Measurements from ENCODE around the gene ELMO1.
A peak's percentile ranks its signal among the peaks of the same experiment; 100 is the strongest.

Gene ELMO1

GRCh38 chr7:37105762-37106161, 342.9 kb downstream of the ELMO1 start:
- H4K8ac ChIP-seq (ENCODE audit: low read depth, low read length), result no peak overlapping the region
- no peak overlapping the region for H3K56ac ChIP-seq (ENCODE audit: low read length)
- WGBS (ENCODE audit: extremely low coverage, insufficient coverage, low lambda C conversion rate), result no CpG with 5 or more reads among the region's 4 CpGs
- no peak overlapping the region for H2BK5ac ChIP-seq (ENCODE audit: low read length)
- no peaks in the 10 kb centered on the region for H3K79me1 ChIP-seq (ENCODE audit: low read length)
- H3K27me3 ChIP-seq (ENCODE audit: insufficient read depth, low read length, poor library complexity), result no peaks in the 10 kb centered on the region
- peaks cover 7% of the 10 kb centered on the region for H3K4me1 ChIP-seq (ENCODE audit: control insufficient read depth, low read depth, low read length)
- no peak overlapping the region for H3K9ac ChIP-seq (ENCODE audit: low read length)
- no peak overlapping the region for H3K18ac ChIP-seq (ENCODE audit: low read length)
- DNase-seq, result no peak
- no peaks in the 10 kb centered on the region for H3K36me3 ChIP-seq (ENCODE audit: control insufficient read depth, insufficient read depth, low read length)
- no peak overlapping the region for H3K23ac ChIP-seq (ENCODE audit: low read length)
- H3K27ac ChIP-seq (ENCODE audit: low read depth, low read length), result no peak overlapping the region
- H4K5ac ChIP-seq (ENCODE audit: low read length), result no peak overlapping the region
- H3K79me2 ChIP-seq (ENCODE audit: control insufficient read depth, insufficient read depth, low read length), result no peaks in the 10 kb centered on the region
- no peak overlapping the region for H3K4me2 ChIP-seq (ENCODE audit: low read length)
- no peak overlapping the region for H2BK15ac ChIP-seq (replicated peaks; ENCODE audit: low read depth)
- H2BK120ac ChIP-seq (ENCODE audit: low read depth, low read length), result no peak overlapping the region
- H3K4me3 ChIP-seq (ENCODE audit: low read length), result no peak overlapping the region
- H3K4ac ChIP-seq (ENCODE audit: low read depth, low read length), result no peak overlapping the region
- no peak overlapping the region for H2AK5ac ChIP-seq (ENCODE audit: low read length)

GRCh38 chr7:37104822-37105518, 343.7 kb downstream of the ELMO1 start:
- Histone ChIP-seq H3K27me3 (ENCODE audit: insufficient read depth, low read length, poor library complexity) (no peaks in the 10 kb centered on the region), H4K5ac (ENCODE audit: low read length) (no peak overlapping the region), H3K4me1 (ENCODE audit: control insufficient read depth, low read depth, low read length) (peaks cover 7% of the 10 kb centered on the region), H3K4ac (ENCODE audit: low read depth, low read length) (no peak overlapping the region), H3K27ac (ENCODE audit: low read depth, low read length) (no peak overlapping the region), H3K79me2 (ENCODE audit: control insufficient read depth, insufficient read depth, low read length) (no peaks in the 10 kb centered on the region), H2BK120ac (ENCODE audit: low read depth, low read length) (no peak overlapping the region), H3K36me3 (ENCODE audit: control insufficient read depth, insufficient read depth, low read length) (no peaks in the 10 kb centered on the region), H3K4me2 (ENCODE audit: low read length) (no peak overlapping the region), H3K79me1 (ENCODE audit: low read length) (no peaks in the 10 kb centered on the region), H4K8ac (ENCODE audit: low read depth, low read length) (no peak overlapping the region), H3K9ac (ENCODE audit: low read length) (no peak overlapping the region), H3K56ac (ENCODE audit: low read length) (no peak overlapping the region), H2BK5ac (ENCODE audit: low read length) (no peak overlapping the region), H2BK15ac (replicated peaks; ENCODE audit: low read depth) (no peak overlapping the region), H2AK5ac (ENCODE audit: low read length) (no peak overlapping the region), H3K18ac (ENCODE audit: low read length) (no peak overlapping the region), H3K4me3 (ENCODE audit: low read length) (no peak overlapping the region), H3K23ac (ENCODE audit: low read length) (no peak overlapping the region)
- WGBS (ENCODE audit: extremely low coverage, insufficient coverage, low lambda C conversion rate), result no CpG with 5 or more reads among the region's 6 CpGs
- no peak for DNase-seq

- no peaks in the 10 kb centered on the region for H3K79me1 ChIP-seq (ENCODE audit: low read length)
- no peak overlapping the region for H4K8ac ChIP-seq (ENCODE audit: low read depth, low read length)
- no peaks in the 10 kb centered on the region for H3K4me1 ChIP-seq (ENCODE audit: control insufficient read depth, low read depth, low read length)
- H3K79me2 ChIP-seq (ENCODE audit: control insufficient read depth, insufficient read depth, low read length), result no peaks in the 10 kb centered on the region
- no peak for DNase-seq
- no peak overlapping the region for H3K27ac ChIP-seq (ENCODE audit: low read depth, low read length)
- H2BK15ac ChIP-seq (replicated peaks; ENCODE audit: low read depth), result no peak overlapping the region
- H3K36me3 ChIP-seq (ENCODE audit: control insufficient read depth, insufficient read depth, low read length), result no peaks in the 10 kb centered on the region
- no peak overlapping the region for H4K5ac ChIP-seq (ENCODE audit: low read length)
- H3K18ac ChIP-seq (ENCODE audit: low read length), result no peak overlapping the region
- no peak overlapping the region for H3K23ac ChIP-seq (ENCODE audit: low read length)
- H3K56ac ChIP-seq (ENCODE audit: low read length), result no peak overlapping the region
- no peak overlapping the region for H2AK5ac ChIP-seq (ENCODE audit: low read length)
- WGBS (ENCODE audit: extremely low coverage, insufficient coverage, low lambda C conversion rate), result no CpG with 5 or more reads among the region's 2 CpGs
- H2BK120ac ChIP-seq (ENCODE audit: low read depth, low read length), result no peak overlapping the region
- H3K4me2 ChIP-seq (ENCODE audit: low read length), result no peak overlapping the region
- H3K4me3 ChIP-seq (ENCODE audit: low read length), result no peak overlapping the region
- no peak overlapping the region for H3K4ac ChIP-seq (ENCODE audit: low read depth, low read length)
- H3K27me3 ChIP-seq (ENCODE audit: insufficient read depth, low read length, poor library complexity), result no peaks in the 10 kb centered on the region
- H2BK5ac ChIP-seq (ENCODE audit: low read length), result no peak overlapping the region
- no peak overlapping the region for H3K9ac ChIP-seq (ENCODE audit: low read length)
Measured at GRCh38 chr7:37102518-37103137, 346.0 kb downstream of the ELMO1 start.

GRCh38 chr7:37100735-37101331, 347.8 kb downstream of the ELMO1 start:
- Histone ChIP-seq H3K27me3 (ENCODE audit: insufficient read depth, low read length, poor library complexity) (no peaks in the 10 kb centered on the region), H3K56ac (ENCODE audit: low read length) (no peak overlapping the region), H2AK5ac (ENCODE audit: low read length) (no peak overlapping the region), H2BK15ac (replicated peaks; ENCODE audit: low read depth) (no peak overlapping the region), H3K36me3 (ENCODE audit: control insufficient read depth, insufficient read depth, low read length) (no peaks in the 10 kb centered on the region), H3K27ac (ENCODE audit: low read depth, low read length) (no peak overlapping the region), H3K4me3 (ENCODE audit: low read length) (no peak overlapping the region), H3K79me1 (ENCODE audit: low read length) (no peaks in the 10 kb centered on the region), H3K4me2 (ENCODE audit: low read length) (no peak overlapping the region), H3K23ac (ENCODE audit: low read length) (no peak overlapping the region), H2BK120ac (ENCODE audit: low read depth, low read length) (no peak overlapping the region), H4K5ac (ENCODE audit: low read length) (no peak overlapping the region), H3K9ac (ENCODE audit: low read length) (no peak overlapping the region), H4K8ac (ENCODE audit: low read depth, low read length) (no peak overlapping the region), H2BK5ac (ENCODE audit: low read length) (no peak overlapping the region), H3K18ac (ENCODE audit: low read length) (no peak overlapping the region), H3K79me2 (ENCODE audit: control insufficient read depth, insufficient read depth, low read length) (no peaks in the 10 kb centered on the region), H3K4me1 (ENCODE audit: control insufficient read depth, low read depth, low read length) (no peaks in the 10 kb centered on the region), H3K4ac (ENCODE audit: low read depth, low read length) (no peak overlapping the region)
- peak; percentile 40 for DNase-seq
- WGBS (ENCODE audit: extremely low coverage, insufficient coverage, low lambda C conversion rate), result no CpG with 5 or more reads among the region's 7 CpGs

GRCh38 chr7:37098762-37099161, 349.9 kb downstream of the ELMO1 start:
- Histone ChIP-seq H3K27ac (ENCODE audit: low read depth, low read length) (no peak overlapping the region), H2BK5ac (ENCODE audit: low read length) (no peak overlapping the region), H2BK15ac (replicated peaks; ENCODE audit: low read depth) (no peak overlapping the region), H3K4me1 (ENCODE audit: control insufficient read depth, low read depth, low read length) (no peaks in the 10 kb centered on the region), H3K4me2 (ENCODE audit: low read length) (no peak overlapping the region), H3K79me2 (ENCODE audit: control insufficient read depth, insufficient read depth, low read length) (no peaks in the 10 kb centered on the region), H3K36me3 (ENCODE audit: control insufficient read depth, insufficient read depth, low read length) (no peaks in the 10 kb centered on the region), H4K5ac (ENCODE audit: low read length) (no peak overlapping the region), H3K56ac (ENCODE audit: low read length) (no peak overlapping the region), H2AK5ac (ENCODE audit: low read length) (no peak overlapping the region), H3K9ac (ENCODE audit: low read length) (no peak overlapping the region), H3K18ac (ENCODE audit: low read length) (no peak overlapping the region), H3K4ac (ENCODE audit: low read depth, low read length) (no peak overlapping the region), H2BK120ac (ENCODE audit: low read depth, low read length) (no peak overlapping the region), H3K23ac (ENCODE audit: low read length) (no peak overlapping the region), H3K27me3 (ENCODE audit: insufficient read depth, low read length, poor library complexity) (no peaks in the 10 kb centered on the region), H4K8ac (ENCODE audit: low read depth, low read length) (no peak overlapping the region), H3K79me1 (ENCODE audit: low read length) (no peaks in the 10 kb centered on the region), H3K4me3 (ENCODE audit: low read length) (no peak overlapping the region)
- no CpG with 5 or more reads among the region's 2 CpGs for whole genome bisulfite sequencing (ENCODE audit: extremely low coverage, insufficient coverage, low lambda C conversion rate)
- no peak for DNase-seq
